NCI-H2196 (cell line): Measurements from ENCODE around the gene DLL1.

ENCODE experiments used
- DNase-seq: peaks from one replicate; lab custom pipeline; 2025; ENCODE audit not compliant: unreplicated experiment; lab: John Stamatoyannopoulos, UW

DLL1 gene

GRCh38 chr6:170295510-170296422, 4.9 kb upstream of the DLL1 start:
- DNase-seq: peak; percentile 25

- peak; percentile 16 for DNase-seq
Measured at GRCh38 chr6:170294813-170295509, 4.1 kb upstream of the DLL1 start.

- DNase-seq: peak; percentile 16
Measured at GRCh38 chr6:170294298-170294730, 3.4 kb upstream of the DLL1 start.

DNA sequence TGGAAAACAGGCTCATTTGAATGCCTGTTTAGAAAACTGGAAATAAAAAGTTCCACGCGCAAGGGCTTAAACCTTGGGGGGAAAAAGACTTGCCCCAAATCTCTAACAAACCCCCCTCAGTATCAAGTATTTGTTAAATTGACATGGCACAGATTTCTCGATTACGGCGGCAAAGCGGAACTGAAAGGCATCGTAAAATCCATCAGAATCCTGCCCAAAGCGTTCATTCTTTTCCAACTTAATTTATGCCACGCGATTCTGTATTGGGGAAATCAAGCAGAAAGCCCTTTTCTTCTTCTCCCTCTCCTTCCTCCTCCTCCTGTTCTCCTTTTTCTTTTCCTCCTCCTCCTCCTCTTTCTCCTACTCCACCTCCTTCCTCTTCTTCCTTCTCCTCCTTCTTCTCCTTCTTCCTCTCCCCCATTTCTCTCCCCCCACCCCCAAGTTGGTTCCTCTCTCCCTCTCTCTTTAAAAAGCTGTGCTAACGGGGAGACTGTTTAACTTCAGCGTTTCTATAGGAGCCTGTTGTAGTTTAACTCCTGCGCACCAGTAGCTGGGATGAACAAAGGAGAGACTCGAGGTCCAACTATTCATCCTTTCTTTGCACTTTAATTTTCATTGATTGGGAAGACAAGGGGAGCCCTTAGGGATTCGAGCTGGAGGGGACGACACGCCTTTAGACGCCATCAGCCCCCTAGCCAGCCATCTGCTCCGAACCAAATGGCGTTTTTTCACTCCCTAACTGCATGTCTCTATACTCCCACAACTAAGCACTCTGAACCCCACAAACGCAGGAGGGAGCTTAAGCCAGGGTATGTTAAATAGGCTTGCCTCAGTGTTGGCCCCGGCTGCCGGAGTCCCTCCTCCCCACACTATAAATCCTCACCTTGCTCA, 2.7 kb upstream of the DLL1 start:
- DNase-seq: no peak

DNA sequence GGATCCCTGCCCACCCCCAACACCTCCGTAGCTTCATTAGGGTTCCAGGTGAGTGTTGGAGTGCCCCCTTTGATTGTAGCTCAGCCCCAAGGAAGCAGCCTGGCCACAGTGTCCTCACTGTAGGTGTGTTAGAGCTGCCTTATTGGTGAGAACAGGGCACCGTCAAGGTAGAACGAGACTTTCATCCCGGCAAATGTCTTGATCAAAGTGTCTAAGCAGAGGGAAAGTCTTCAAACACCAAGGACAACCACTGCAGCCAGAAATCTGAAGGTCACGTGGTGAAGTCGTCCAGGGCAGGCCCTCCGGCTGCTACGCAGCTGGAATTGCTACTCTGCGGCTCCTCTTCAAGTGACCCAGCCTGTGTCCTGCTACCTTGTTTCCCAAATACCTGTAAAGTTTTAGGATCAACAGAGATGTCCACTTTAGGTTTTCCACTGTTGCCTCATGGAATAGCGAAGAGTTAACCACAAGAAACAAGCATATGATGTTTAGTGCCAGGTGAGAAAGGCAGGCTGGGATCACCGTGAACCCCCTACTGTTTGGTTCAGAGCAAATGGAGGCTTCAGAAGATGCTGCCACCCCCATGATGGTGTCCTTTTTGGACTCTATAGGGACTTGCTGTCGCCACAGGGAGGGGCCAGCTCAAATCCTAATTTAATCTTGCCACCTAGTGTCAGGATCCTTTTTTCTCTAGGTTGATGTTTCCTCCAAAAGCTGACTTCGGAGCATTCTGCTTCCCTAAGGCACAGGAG, 1.7 kb upstream of the DLL1 start:
- DNase-seq: no peak

DNA sequence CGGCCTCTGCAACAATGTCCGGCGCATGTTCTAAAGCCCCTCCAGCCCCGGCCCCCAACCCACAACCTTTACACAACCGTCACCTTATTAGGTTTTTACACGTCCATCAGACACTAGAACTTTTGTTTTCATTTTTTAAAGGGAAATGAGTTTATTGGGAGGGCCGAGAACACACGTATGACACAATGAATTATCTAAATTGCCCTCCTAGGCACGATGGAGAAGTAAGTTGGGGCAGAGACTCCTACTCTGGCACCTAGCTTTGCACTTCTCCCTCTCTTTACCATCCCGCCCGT, 1.2 kb upstream of the DLL1 start:
- DNase-seq: no peak

DNA sequence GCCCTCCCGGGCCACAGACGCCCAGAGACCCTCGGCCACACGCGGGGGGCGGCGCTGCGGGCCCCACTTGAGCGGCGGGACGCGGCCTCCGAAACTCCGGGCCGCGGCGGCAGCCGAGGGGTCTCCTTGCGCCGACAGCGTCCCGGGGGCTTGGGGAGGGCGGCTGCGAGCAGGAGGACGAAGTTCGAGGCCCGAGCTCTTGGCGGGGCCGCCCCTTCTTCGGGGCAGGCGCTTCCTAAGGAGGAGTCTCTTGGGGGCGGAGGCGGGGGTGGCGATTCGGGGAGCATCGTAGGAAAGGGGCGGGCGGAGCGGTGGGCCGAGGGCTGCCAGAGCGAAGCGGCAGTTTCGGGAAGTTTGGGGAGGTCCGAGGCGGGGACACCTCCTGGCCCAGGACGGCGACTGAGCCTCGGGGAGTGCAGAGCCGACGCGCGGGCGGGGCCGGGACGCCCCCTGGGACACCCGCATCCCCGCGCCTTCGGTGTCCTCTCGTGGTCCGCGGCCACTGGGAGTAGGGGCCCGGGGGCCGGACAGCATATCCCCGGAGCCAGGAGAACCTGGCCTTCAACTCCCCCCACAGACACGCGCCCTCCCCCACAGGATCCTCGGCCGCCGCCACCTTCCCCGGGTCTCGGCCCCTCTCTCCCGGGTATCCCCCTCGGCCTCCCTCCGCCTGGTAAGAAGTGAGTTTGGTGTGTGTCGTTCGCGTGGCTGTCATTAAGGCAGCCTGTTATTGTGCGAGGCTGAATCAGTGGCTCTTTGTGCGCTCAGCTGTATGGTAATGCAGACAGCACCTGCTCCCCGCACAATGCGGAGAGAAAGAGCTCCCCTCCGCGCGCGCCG, 613 bp upstream of the DLL1 start:
- DNase-seq: peak; percentile 42

- DNase-seq: no peak
Measured at GRCh38 chr6:170289951-170290295, 955 bp downstream of the DLL1 start.

- DNase-seq: no peak
Measured at GRCh38 chr6:170289180-170289931, 1.5 kb downstream of the DLL1 start.

GRCh38 chr6:170288852-170289179, 2.1 kb downstream of the DLL1 start:
- DNase-seq: no peak

GRCh38 chr6:170288091-170288631, 2.7 kb downstream of the DLL1 start:
- no peak for DNase-seq

DNA sequence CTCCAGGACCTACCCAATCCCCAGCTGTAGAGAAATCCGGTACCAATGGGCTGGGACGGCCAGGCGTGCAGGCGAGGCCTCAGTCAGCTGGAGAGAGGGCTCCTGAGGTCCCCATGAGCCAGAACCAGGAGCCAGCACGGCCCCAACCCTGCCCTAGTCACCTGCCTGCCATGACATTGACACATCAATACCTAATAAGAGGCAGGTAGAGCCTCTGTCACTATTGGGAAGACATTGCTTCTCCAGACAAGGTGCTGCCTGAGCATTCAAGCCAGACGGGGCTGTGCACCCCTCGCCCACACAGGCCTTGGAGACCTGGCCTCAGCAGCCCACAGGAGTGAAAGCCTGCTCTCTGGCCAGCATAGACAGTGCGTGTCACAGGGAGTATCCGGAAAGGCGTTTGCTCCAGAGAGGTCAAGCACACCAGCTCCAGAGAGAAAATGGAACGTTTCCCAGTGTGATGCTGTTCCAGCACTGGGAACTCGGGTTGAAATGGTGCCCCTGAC, 3.5 kb downstream of the DLL1 start:
- no peak for DNase-seq

GRCh38 chr6:170286934-170287265, 4.0 kb downstream of the DLL1 start:
- no peak for DNase-seq

DNA sequence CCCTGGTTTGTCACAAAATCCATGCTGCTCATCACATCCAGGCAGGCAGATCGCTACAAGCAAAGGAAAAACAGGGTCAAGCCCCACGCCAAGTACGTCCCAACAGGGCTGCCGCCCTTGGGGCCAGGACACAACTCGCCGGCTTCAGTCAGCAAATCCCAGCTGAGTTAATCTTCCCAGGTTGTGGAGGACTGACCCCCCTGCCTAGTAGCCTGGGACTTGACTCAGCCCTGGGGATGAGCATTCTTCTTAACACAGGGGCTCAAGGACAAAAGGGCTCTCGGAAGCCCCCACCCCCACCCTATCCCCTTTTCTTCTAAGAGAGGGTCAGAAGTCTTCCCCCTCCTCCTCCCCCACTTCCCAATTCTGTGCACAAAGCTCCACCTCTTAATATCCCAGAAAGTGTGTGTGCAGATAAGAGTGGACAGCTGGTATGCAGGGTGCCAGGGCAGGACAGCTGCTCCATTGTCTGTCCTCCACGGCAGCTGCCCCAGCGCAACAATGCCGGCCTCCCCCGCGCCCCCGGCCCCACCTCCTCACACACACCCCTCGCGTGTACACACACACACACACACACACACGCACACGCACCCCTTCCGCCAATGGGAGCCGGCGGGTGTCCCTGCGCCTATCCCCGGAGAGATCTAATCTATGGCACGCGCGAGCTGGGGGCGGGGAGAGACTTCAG, 4.5 kb downstream of the DLL1 start:
- DNase-seq: peak; percentile 55

DNA sequence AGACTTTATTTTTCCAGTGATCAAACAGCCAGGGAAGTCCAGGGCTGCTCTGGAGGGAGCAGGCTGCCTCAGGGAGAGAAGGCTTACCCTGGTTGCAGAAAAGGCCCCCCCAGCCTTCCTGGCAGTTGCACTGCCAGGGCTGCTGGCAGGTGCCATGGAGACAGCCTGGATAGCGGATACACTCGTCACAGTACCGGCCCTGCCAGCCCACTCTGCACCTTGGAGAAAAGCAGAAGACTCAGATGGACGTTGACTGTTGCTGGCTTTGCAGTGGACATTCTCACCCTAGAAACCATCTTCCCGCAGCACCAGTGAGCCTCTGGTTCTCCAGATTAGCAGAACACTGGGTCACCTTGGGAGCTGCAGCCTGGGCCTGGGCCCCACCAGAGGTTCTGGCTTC, 5.4 kb downstream of the DLL1 start:
- DNase-seq: no peak

- no peak for DNase-seq
Measured at GRCh38 chr6:170284866-170285469, 5.9 kb downstream of the DLL1 start.

- DNase-seq: no peak
Measured at GRCh38 chr6:170284126-170284773, 6.6 kb downstream of the DLL1 start.
